Activated gamma-delta T cell treated with anti-CD3 and anti-CD28 coated beads, Interleukin-2, amount 50 U/mL, for 16 hours (primary cell): ENCODE results near the gene GBP7.

Source experiments
- DNase-seq: peaks from one replicate; pipeline ENCODE4 v3.0.0-alpha.2; 2020; ENCODE audit warnings: low read depth

Gene GBP7

GRCh38 chr1:89114662-89115061 is 61.1 kb downstream of the GBP7 start:
- DNase-seq, result no peak

- no peak for DNase-seq
These were observed 62.8 kb downstream of the GBP7 start for GRCh38 chr1:89112871-89113613.

- no peak for DNase-seq
These were observed 71.1 kb downstream of the GBP7 start for GRCh38 chr1:89104687-89105086.

GRCh38 chr1:89104147-89104546 is 71.7 kb downstream of the GBP7 start:
- DNase-seq, result no peak

- DNase-seq, result no peak
These were observed 73.8 kb downstream of the GBP7 start for GRCh38 chr1:89102021-89102420.

- no peak for DNase-seq
These were observed 75.4 kb downstream of the GBP7 start for GRCh38 chr1:89100412-89100811.

- no peak for DNase-seq
These were observed 76.9 kb downstream of the GBP7 start for GRCh38 chr1:89098857-89099256.

- DNase-seq, result no peak
These were observed 80.1 kb downstream of the GBP7 start for GRCh38 chr1:89095737-89096136.

GRCh38 chr1:89089962-89090361 is 85.8 kb downstream of the GBP7 start:
- DNase-seq, result no peak

- DNase-seq, result no peak
These were observed 87.2 kb downstream of the GBP7 start for GRCh38 chr1:89088572-89088971.

- no peak for DNase-seq
These were observed 88.6 kb downstream of the GBP7 start for GRCh38 chr1:89087241-89087640.

- DNase-seq, result no peak
These were observed 90.0 kb downstream of the GBP7 start for GRCh38 chr1:89085781-89086180.
